ENCODE results near the gene FH.

Gene FH

DNA sequence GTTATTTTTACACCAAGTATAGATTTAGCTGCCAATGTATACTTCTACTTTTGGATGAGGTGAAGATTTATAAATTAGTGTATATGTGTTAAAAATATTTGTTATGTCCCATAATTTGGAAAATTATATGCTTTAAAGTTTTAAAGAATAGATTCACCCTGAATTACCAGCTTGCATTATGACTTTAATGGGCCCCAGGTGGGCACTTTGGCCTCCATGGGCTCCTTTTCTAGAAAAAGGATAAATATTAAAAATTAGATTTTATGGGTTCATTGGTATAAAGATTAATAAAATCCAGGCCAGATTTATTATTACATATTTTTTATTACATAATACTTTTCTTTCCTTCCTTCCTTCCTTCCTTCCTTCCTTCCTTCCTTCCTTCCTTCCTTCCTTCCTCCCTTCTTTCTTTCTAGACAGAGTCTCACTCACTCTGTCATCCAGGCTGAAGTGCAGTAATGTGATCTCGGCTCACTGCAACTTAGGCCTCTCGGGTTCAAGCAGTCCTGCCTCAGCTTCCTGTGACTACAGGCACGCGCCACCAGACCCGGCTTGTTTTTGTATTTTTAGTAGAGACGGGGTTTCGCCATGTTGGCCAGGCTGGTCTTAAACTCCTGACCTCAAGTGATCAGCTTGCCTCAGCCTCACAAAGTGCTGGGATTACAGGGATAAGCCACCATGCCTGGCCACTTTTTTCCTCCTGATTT lies 34.5 kb upstream of the FH start:
- TF ChIP-seq, protein P1, sequence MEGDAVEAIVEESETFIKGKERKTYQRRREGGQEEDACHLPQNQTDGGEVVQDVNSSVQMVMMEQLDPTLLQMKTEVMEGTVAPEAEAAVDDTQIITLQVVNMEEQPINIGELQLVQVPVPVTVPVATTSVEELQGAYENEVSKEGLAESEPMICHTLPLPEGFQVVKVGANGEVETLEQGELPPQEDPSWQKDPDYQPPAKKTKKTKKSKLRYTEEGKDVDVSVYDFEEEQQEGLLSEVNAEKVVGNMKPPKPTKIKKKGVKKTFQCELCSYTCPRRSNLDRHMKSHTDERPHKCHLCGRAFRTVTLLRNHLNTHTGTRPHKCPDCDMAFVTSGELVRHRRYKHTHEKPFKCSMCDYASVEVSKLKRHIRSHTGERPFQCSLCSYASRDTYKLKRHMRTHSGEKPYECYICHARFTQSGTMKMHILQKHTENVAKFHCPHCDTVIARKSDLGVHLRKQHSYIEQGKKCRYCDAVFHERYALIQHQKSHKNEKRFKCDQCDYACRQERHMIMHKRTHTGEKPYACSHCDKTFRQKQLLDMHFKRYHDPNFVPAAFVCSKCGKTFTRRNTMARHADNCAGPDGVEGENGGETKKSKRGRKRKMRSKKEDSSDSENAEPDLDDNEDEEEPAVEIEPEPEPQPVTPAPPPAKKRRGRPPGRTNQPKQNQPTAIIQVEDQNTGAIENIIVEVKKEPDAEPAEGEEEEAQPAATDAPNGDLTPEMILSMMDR (IDR thresholded peaks at IDR 0.05; ENCODE audit: borderline replicate concordance, insufficient read depth, low read depth, low read length) = no peak
- H3K4me3 ChIP-seq (ENCODE audit: low read depth, low read length) = no peak overlapping the region

DNA sequence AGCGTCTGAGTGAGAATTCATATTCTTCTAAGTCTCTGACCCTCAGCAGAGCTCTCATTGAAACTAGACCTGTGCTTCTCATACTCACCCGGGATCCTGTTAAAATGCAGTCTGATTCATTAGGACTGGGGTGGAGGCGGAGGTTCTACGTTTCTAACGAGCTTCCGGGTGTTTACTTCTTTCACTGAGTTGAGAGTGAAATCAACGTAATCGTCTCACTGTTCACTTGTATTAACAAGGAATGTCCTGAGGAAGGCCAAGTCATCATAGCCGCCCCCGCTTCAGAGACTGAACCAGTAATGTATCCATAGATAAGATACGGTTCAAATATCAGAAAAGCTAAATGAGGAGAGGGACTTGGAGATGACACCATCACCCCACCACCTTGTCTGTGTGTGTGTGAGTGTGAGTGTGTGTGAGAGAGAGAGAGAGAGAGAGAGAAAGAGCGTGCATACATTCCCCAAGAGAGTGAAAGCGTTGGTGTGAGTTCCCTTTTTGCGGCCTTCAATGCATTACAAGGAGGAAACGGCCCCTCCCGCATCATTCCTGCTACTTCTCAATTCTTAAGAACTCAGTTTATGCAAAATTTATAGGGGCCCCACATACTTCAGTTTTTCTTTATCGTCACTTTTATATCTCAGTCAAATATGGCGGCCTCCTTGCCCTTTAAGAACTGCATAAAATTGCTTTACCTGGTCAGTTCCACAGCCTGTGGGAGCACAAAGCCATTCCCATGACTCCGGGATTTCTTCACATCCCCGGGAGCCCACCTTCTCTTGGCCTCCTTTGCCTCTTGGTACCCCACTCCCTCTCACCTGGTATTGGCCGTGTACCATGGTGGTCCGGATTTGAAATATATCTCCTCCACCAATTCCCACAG lies 32.4 kb upstream of the FH start:
- TF ChIP-seq, protein P1 (IDR thresholded peaks at IDR 0.05; ENCODE audit: borderline replicate concordance, insufficient read depth, low read depth, low read length) = no peak
- peak overlapping the region; percentile 23 for H3K4me3 ChIP-seq (ENCODE audit: low read depth, low read length)

DNA sequence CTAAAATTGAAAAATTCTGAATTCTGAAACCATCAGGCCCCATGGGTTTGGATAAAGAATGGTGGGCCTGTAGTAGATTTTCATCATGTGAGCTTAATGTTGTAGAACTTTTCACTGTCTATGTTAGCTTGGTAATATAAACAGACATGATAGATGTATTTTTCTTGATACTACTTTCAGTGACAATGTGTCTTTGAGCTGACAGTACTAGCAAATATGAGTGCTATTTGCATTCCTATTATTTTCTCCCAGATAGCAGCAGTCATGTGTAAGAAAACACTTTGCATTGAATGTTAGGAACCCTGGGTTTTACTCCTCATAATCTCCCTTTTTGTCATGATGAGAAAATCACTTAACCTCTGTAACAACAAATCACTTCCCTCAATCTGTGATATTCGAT lies 30.8 kb upstream of the FH start:
- H3K4me3 ChIP-seq (ENCODE audit: low read depth, low read length) = no peak overlapping the region
- TF ChIP-seq, protein P1 (IDR thresholded peaks at IDR 0.05; ENCODE audit: borderline replicate concordance, insufficient read depth, low read depth, low read length) = no peak

DNA sequence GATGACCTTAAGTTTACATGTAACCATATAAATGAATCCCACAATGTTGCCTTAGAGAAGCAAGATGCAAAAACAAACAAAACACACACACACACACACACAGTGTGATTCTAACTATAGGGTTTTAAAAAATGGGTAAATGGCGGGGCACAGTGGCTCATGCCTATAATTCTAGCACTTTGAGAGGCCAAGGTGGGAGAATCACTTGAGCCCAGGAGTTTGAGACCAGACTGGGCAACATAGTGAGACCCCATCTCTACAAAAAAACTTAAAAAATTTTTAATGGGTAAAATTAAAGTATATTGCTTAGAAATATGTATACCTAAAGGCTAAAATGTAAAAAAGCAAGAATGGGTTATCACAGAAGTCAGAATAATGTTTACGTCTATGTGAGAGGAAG lies 28.5 kb upstream of the FH start:
- no peak overlapping the region for H3K4me3 ChIP-seq (ENCODE audit: low read depth, low read length)
- TF ChIP-seq, protein P1 (IDR thresholded peaks at IDR 0.05; ENCODE audit: borderline replicate concordance, insufficient read depth, low read depth, low read length) = no peak

DNA sequence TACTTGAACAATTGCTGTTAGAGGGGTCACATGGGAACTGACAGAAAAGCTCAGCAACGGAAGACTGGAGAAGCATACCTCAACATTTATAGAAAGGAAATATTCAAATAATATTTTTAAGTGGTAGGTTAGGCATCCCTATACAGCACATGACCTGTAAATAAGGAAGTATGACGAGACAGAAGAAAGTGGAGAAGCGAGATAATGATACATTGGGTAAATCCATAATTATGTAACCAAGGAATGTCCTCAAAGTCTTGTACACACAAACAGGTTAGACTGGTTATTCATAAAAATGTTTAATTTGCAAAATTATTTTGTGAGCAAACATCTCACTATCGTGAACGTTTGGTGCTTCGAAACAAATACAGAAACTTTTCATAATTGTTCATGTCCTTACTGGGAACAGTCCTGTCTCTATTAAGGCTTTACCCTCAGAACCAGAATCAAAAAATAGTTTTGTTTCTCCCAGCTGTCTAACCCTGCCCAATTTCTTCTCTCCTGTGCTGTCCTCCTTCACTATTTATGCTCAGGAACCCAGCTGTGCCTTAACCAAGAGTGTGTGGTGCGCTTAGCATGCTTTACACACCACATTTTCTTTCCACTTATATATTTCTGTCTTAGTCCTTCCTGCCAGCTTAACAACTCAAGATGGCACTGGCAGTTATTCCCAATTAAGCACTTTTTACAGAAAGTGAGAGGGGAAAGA lies 22.8 kb upstream of the FH start:
- no peak overlapping the region for H3K4me3 ChIP-seq (ENCODE audit: low read depth, low read length)
- TF ChIP-seq, protein P1 (IDR thresholded peaks at IDR 0.05; ENCODE audit: borderline replicate concordance, insufficient read depth, low read depth, low read length) = no peak

DNA sequence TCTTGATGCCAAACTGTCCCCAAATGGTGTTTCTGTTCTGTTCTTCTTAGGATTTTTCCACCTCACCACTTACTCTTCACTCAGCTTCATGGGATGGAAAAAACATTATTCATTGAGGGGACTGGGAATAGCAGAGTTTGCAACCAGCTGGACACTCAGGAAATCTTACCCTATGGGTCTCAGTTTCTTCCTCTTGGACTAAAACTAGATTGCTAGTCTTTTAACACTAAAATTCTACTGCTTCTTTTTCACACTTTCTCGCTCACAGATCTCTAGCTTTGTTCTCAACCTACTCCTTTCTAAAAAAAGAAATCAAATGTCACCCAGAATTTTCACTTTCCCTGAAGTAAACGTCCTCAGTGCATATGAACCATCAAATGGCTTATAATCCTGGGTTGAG lies 17.4 kb upstream of the FH start:
- TF ChIP-seq, protein P1 (IDR thresholded peaks at IDR 0.05; ENCODE audit: borderline replicate concordance, insufficient read depth, low read depth, low read length) = no peak

More for the DNA sequence above, 17.4 kb upstream of the FH start:
- H3K4me3 ChIP-seq (ENCODE audit: low read depth, low read length) = no peak overlapping the region

Measured in GM12875 (cell line).